ENCODE measurements around the gene PRKAG2. TPM values are rescaled to one million over a fixed set of nuclear protein-coding genes. Genes with fewer than 3 reads are reported as not detected.

Gene PRKAG2
- total RNA-seq, 1 experiment from 2014 or later: 10.9 TPM

- peak; percentile 44 to 55 for DNase-seq
- Histone ChIP-seq H3K27me3 (no peaks in the 10 kb centered on the region), H3K4me1 (peaks cover 45% of the 10 kb centered on the region)
Measured at GRCh38 chr7:151895008-151895630, 18.2 kb upstream of the PRKAG2 start.

DNA sequence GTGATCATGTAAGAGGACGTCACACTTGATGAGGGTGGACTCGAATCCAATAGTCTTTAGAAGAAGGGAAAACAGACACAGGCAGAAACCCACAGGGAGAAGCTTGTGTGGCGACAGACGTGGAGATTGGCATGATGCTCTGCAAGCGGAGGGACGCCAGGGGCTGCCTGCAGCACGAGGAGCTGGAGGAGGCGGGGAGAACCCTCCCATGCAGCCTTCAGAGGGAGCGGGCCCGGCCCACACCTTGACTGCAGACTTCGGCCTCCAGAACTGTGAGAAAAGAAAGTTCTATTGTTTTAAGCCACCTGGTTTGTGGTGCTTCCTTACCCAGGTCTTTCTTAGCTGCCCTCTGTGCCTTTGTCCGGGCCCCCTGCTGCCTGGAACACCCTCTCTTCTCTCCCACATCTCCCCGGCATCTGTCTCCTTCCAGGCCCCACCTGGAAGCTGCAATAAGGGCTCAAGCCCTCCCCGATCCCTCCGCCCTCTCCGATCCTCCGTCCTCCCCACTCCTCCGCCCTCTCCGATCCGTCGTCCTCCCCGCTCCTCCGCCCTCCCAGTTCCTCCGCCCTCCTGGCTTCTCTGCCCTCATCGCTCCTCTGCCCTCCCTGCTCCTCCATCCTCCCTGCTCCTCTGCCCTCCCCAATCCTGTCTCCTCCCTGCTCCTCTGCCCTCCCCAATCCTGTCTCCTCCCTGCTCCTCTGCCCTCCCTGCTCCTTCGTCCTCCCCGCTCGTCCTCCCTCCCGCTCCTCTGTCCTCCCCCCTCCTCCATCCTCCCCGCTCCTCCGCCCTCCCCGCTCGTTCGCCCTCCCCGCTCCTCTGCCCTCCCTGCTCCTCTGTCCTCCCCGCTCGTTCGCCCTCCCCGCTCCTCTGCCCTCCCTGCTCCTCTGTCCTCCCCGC lies 17.4 kb upstream of the PRKAG2 start:
- H3K4me3 ChIP-seq: no peak overlapping the region
- no peak overlapping the region for H3K27ac ChIP-seq
- DNase-seq: no peak
- no peaks in the 10 kb centered on the region for H3K9me3 ChIP-seq (replicated peaks)
- H3K4me1 ChIP-seq: peaks cover 45% of the 10 kb centered on the region
- no peaks in the 10 kb centered on the region for H3K36me3 ChIP-seq
- no peaks in the 10 kb centered on the region for H3K27me3 ChIP-seq

More at GRCh38 chr7:151895008-151895630, 18.2 kb upstream of the PRKAG2 start:
- H3K36me3 ChIP-seq: no peaks in the 10 kb centered on the region
- no peak overlapping the region for H3K4me3 ChIP-seq
- no peaks in the 10 kb centered on the region for H3K9me3 ChIP-seq (replicated peaks)
- H3K27ac ChIP-seq: peak overlapping the region; percentile 46; the same call in 1 of the 2 replicates

DNA sequence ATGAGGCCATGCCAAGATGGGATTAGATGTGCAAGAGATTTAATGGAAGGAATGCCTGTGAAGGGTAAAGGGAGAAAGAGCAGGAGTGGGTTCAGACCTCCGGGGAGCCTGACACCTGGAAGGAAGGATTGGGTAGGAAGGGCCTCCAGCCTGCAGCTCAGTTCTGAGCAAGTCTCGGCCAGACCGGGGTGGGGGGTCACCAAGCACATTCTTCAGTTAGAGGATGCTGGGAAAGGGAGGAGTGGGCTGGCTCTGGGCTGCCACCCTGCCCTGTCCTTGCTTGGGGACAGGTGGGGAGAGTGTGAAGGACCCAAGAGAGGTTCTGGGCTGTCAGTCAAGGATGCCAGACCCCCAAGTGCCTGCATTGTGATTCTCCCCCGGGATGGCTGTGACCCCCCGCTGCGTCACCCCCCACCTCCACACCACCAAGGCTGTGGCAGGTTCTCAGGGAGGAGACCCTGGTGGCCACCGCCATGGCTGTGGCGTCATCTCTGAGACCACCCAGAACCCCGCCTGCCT lies 16.5 kb upstream of the PRKAG2 start:
- no peak for DNase-seq
- H3K36me3 ChIP-seq: no peaks in the 10 kb centered on the region
- H3K4me1 ChIP-seq: peaks cover 52% of the 10 kb centered on the region
- H3K9me3 ChIP-seq (replicated peaks): no peaks in the 10 kb centered on the region
- H3K27me3 ChIP-seq: no peaks in the 10 kb centered on the region
- H3K4me3 ChIP-seq: no peak overlapping the region
- no peak overlapping the region for H3K27ac ChIP-seq

GRCh38 chr7:151891753-151892152 lies 14.8 kb upstream of the PRKAG2 start:
- H3K4me1 ChIP-seq: peaks cover 52% of the 10 kb centered on the region
- no peak overlapping the region for H3K27ac ChIP-seq
- no peak overlapping the region for H3K4me3 ChIP-seq
- H3K9me3 ChIP-seq (replicated peaks): no peaks in the 10 kb centered on the region
- H3K36me3 ChIP-seq: no peaks in the 10 kb centered on the region
- no peaks in the 10 kb centered on the region for H3K27me3 ChIP-seq
- DNase-seq: no peak

GRCh38 chr7:151891182-151891581 lies 14.3 kb upstream of the PRKAG2 start:
- Histone ChIP-seq H3K9me3 (replicated peaks) (no peaks in the 10 kb centered on the region), H3K4me1 (peaks cover 47% of the 10 kb centered on the region), H3K27me3 (no peaks in the 10 kb centered on the region), H3K27ac (no peak overlapping the region), H3K36me3 (no peaks in the 10 kb centered on the region), H3K4me3 (no peak overlapping the region)
- peak; percentile 65 to 79 for DNase-seq

DNA sequence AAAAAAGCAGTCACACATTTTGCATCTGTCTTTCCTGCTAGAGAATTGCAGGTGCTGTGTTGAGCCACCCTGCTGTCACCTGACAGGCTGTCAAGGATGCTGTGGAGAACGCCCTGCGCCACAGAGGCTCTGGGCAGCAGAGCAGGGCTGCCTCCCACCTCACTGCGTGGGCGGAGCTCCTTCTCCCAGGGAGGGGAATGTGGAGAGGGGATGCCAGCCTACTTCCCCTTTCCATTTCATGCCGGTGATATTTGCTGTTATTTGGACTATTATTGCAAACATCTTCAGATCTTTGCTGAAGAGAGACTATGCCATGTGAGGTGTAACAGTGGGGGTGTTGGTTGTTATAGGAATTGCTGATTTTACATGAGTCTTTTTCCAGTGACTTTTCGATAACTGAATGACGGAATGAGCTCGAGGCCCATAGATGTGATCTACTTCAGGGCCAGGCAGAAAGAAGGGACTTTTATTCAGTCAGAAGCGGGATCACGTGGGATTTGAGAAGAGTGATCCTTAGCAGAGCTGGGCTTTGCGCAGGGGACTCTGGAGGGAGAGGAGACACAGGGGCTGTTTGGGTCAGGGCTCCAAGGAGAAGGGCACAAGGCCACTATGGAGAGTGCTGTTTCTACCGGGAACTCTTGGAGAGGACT lies 13.6 kb upstream of the PRKAG2 start:
- no peak overlapping the region; the same call in 1 of the 2 replicates for H3K27ac ChIP-seq
- H3K36me3 ChIP-seq: no peaks in the 10 kb centered on the region
- H3K4me3 ChIP-seq: no peak overlapping the region
- H3K9me3 ChIP-seq (replicated peaks): no peaks in the 10 kb centered on the region
- no peaks in the 10 kb centered on the region for H3K27me3 ChIP-seq
- no peak for DNase-seq
- H3K4me1 ChIP-seq: peaks cover 41% of the 10 kb centered on the region

DNA sequence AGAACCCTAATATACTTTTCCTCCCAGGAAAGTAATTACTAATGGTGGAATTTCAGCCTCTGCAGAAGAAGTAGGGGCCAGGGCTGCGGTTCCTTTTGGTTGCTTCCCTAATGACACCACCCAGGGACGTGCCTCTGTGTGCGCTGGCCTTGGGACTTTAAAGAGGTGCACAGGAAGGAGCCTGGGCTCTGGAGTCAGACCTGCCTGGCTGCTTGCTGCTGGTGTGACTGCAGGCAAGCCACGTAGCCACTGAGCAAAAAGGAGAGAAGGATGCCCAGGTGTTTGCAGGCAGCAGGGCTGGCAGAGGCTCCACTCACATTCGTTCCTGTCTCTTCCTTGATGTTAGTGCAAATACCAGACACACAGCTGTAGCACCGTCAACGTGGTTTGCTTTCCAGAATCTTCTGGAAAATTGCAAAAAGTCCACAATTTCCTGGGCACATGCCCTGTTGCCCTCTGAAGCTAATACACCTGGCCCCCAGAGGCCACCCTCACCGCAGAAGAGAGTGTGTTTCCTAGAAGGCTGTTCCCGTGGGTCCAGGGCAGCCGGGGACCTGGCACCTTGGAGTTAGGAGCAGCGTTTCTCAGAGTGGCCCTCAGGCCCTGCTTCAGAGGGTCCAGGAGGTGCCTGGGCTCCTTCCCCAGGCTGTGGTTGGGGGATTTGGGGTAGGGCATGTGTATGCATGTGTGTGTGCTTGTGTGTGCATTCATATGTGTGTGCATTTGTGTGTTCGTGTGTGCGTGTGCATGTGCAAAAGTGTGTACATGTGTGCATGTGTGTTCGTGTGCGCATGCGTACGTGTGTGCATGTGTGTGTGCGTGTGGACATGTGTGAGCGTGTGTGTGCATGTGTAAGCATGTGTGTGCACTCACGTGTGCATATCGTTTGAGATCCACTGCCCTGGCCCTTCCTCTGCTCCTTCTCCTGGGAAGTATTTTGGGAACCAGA lies 12.8 kb upstream of the PRKAG2 start:
- H3K27me3 ChIP-seq: no peaks in the 10 kb centered on the region
- no peaks in the 10 kb centered on the region for H3K9me3 ChIP-seq (replicated peaks)
- no peaks in the 10 kb centered on the region for H3K36me3 ChIP-seq
- no peak overlapping the region for H3K4me3 ChIP-seq
- no peak for DNase-seq
- H3K27ac ChIP-seq: peak overlapping the region; percentile 36; the same call in 1 of the 2 replicates
- peaks cover 36% of the 10 kb centered on the region for H3K4me1 ChIP-seq

DNA sequence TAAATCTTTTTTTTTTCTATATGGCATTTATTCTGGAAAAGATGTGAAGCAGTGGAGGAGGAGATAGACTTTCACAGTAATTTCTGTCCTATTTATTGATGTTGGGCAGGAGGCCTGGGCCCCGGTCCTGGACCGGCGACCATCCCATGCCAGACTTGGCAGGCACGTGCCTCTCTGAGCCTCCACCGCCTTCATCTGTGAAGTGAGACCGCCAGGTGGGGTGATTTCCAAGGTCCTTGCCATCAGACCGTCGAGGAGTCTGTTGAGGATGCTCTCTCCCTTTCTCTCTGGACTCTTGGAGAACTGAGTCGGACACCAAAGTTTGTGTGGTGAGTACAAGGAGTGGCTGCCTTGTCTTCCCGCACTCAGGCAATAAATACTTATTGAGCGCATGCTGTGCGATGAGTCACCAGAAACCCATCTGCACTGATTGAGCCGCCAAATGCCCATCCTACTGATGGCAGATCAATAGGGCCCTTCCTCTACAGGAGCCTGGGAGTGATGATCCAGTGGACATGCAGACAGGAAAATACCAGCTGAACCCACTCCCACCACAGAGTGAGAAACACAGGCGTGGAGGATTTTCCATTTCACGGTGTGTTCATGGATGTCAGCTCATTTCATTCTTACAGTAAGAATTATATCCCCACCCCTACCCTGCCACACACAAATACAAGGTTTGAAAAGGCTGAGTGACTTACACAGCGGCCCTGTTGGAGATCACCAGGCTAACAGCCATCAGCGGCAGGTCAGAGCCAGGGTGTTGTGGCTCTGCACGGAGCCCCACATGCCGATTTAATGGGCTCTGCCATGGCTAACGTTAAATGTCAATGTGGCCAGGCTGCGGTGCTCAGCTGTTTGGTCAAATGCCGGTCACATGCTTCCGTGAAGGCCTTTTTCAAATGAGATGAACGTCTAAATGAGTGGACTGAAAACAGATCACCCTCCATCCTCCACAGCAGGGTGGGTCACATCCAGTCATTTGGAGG lies 11.5 kb upstream of the PRKAG2 start:
- peaks cover 34% of the 10 kb centered on the region for H3K4me1 ChIP-seq
- H3K4me3 ChIP-seq: no peak overlapping the region
- H3K36me3 ChIP-seq: no peaks in the 10 kb centered on the region
- peak overlapping the region; percentile 36 for H3K27ac ChIP-seq
- H3K27me3 ChIP-seq: no peaks in the 10 kb centered on the region
- peak; percentile 30 to 47 for DNase-seq
- H3K9me3 ChIP-seq (replicated peaks): no peaks in the 10 kb centered on the region

- Histone ChIP-seq H3K9me3 (replicated peaks) (no peaks in the 10 kb centered on the region), H3K36me3 (no peaks in the 10 kb centered on the region), H3K27ac (no peak overlapping the region), H3K4me1 (peaks cover 23% of the 10 kb centered on the region), H3K4me3 (no peak overlapping the region), H3K27me3 (no peaks in the 10 kb centered on the region)
- no peak for DNase-seq
Measured at GRCh38 chr7:151886783-151887182, 9.9 kb upstream of the PRKAG2 start.

DNA sequence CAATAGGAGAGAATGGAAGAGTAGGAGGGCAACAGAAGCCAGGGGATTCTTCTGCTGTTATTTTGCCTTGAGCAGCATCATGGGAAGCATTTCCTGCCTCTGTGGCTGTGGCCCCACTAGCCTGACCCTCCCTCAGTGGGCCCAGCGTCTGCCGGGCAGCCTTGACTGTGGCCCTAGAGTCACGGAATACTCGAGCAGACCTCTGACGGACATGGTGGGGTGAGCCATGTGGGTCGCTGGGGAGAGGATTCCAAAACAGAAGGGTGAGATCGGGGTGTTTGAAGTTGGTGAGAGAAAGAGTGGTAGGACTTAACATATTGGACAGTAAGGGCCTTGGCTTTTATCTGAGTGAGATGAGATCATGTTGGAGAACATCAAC lies 8.3 kb upstream of the PRKAG2 start:
- no peak for DNase-seq
- Histone ChIP-seq H3K36me3 (no peaks in the 10 kb centered on the region), H3K4me1 (peaks cover 14% of the 10 kb centered on the region), H3K27me3 (no peaks in the 10 kb centered on the region), H3K9me3 (replicated peaks) (no peaks in the 10 kb centered on the region), H3K4me3 (no peak overlapping the region), H3K27ac (no peak overlapping the region)

- Histone ChIP-seq H3K27me3 (no peaks in the 10 kb centered on the region), H3K9me3 (replicated peaks) (no peaks in the 10 kb centered on the region), H3K36me3 (no peaks in the 10 kb centered on the region), H3K4me1 (peaks cover 14% of the 10 kb centered on the region), H3K27ac (no peak overlapping the region), H3K4me3 (no peak overlapping the region)
- DNase-seq: no peak
Measured at GRCh38 chr7:151884312-151885201, 7.6 kb upstream of the PRKAG2 start.

- H3K9me3 ChIP-seq (replicated peaks): no peaks in the 10 kb centered on the region
- no peak overlapping the region for H3K4me3 ChIP-seq
- no peaks in the 10 kb centered on the region for H3K36me3 ChIP-seq
- no peaks in the 10 kb centered on the region for H3K27me3 ChIP-seq
- peaks cover 11% of the 10 kb centered on the region for H3K4me1 ChIP-seq
- no peak for DNase-seq
- H3K27ac ChIP-seq: no peak overlapping the region
Measured at GRCh38 chr7:151883857-151884256, 6.9 kb upstream of the PRKAG2 start.

All from SJCRH30 (cell line).